Endothelial cell of umbilical vein (primary cell): ENCODE measurements around the gene CEP72. TPM values are rescaled to one million over a fixed set of nuclear protein-coding genes. Genes with fewer than 3 reads are reported as not detected.

ENCODE experiments used
- BruUV-seq: library from RNA; stranded (reverse); fragments of 400-500 nt; replicated peaks from 2 replicates; lab custom pipeline; 2021; lab: Mats Ljungman, UMichigan
- CTCF ChIA-PET: fragments of 300-600, 350-600 bp; sonication (Branson Sonifier 250); formaldehyde crosslinking; loops from one replicate; lab custom pipeline; 2021; ENCODE audit warnings: antibody characterized with exemption, inconsistent platforms; lab: Charles Lee
- POLR2A ChIA-PET: fragments of 300-600, 350-600 bp; sonication (Branson Sonifier 250); formaldehyde crosslinking; loops from one replicate; lab custom pipeline; 2021; ENCODE audit warnings: antibody characterized with exemption, inconsistent platforms; lab: Charles Lee
- DNase-seq: peaks from one replicate; pipeline ENCODE4 v3.0.0-alpha.2; 2011; ENCODE audit warnings: low read depth, low spot score
- FAIRE-seq: peaks from 2 replicates; lab custom pipeline; 2011; peaks lifted over from hg19 to GRCh38; lab: Jason Lieb, UNC
- H2AFZ ChIP-seq: 2 replicates; pipeline ENCODE4 v1.6.0; 2012; ENCODE audit warnings: low read depth, low read length, control low read depth, inconsistent platforms
- H3K27ac ChIP-seq: 2 replicates; pipeline ENCODE4 v1.5.1; 2011; ENCODE audit warnings: low read depth, mild to moderate bottlenecking, control low read depth, low read length, moderate library complexity; ENCODE audit not compliant: insufficient read depth
- H3K27me3 ChIP-seq, 2 experiments: 2 replicates each; pipeline versions ENCODE4 v1.6.0 to v1.6.1; 2011; ENCODE audit warnings: low read length in 2 of 2, mixed read lengths in 1 of 2; ENCODE audit not compliant: control insufficient read depth in 2 of 2, insufficient read depth in 2 of 2
- H3K36me3 ChIP-seq, 2 experiments: 2 replicates in 1 of 2; 3 replicates in 1 of 2; pipeline ENCODE4 v1.5.1; 2011; ENCODE audit warnings: low read length in 2 of 2, mild to moderate bottlenecking in 1 of 2, moderate library complexity in 1 of 2; ENCODE audit not compliant: control insufficient read depth in 2 of 2, insufficient read depth in 2 of 2; ENCODE audit errors: extremely low read depth in 1 of 2
- H3K4me1 ChIP-seq: 3 replicates; pipeline ENCODE4 v1.5.1; 2011; ENCODE audit warnings: mild to moderate bottlenecking, low read length; ENCODE audit not compliant: control insufficient read depth, insufficient read depth; ENCODE audit errors: extremely low read depth
- H3K4me2 ChIP-seq: 2 replicates; pipeline ENCODE4 v1.6.1; 2011; ENCODE audit warnings: low read length, control low read depth, mixed read lengths; ENCODE audit not compliant: insufficient read depth
- H3K4me3 ChIP-seq, 3 experiments: fragments of 200-600 bp in 1 of 3; sonication (generic), shearing (Covaris generic) in 1 of 3; replicated peaks in 1 of 3; 2 replicates each; pipeline ENCODE4 v1.5.1; 2011 to 2016; ENCODE audit warnings: control low read depth in 3 of 3, low read length in 3 of 3, mild to moderate bottlenecking in 2 of 3, inconsistent platforms in 1 of 3, low read depth in 1 of 3, moderate library complexity in 1 of 3; ENCODE audit not compliant: insufficient read depth in 1 of 3
- H3K79me2 ChIP-seq: 2 replicates; pipeline ENCODE4 v1.6.0; 2012; ENCODE audit warnings: low read length, inconsistent platforms; ENCODE audit not compliant: control insufficient read depth, insufficient read depth
- H3K9ac ChIP-seq: replicated peaks from 2 replicates; pipeline ENCODE3; 2011; ENCODE audit warnings: low read length, control low read depth; ENCODE audit not compliant: insufficient read depth; ENCODE audit errors: extremely low read depth
- H3K9me1 ChIP-seq: replicated peaks from 3 replicates; pipeline ENCODE4 v1.6.0; 2011; ENCODE audit warnings: mild to moderate bottlenecking, low read length; ENCODE audit not compliant: control insufficient read depth, insufficient read depth; ENCODE audit errors: extremely low read depth
- H3K9me3 ChIP-seq: replicated peaks from 2 replicates; pipeline ENCODE4 v1.5.1; 2012; ENCODE audit warnings: low read length, inconsistent platforms; ENCODE audit not compliant: control insufficient read depth, insufficient read depth
- H4K20me1 ChIP-seq: replicated peaks from 2 replicates; pipeline ENCODE3; 2011; ENCODE audit warnings: mild to moderate bottlenecking, low read length; ENCODE audit not compliant: control insufficient read depth, insufficient read depth; ENCODE audit errors: extremely low read depth
- EZH2 ChIP-seq: IDR thresholded peaks from 2 replicates; pipeline ENCODE4 v1.6.1; 2012; ENCODE audit warnings: borderline replicate concordance, low read depth, mild to moderate bottlenecking, moderate library complexity, low read length, inconsistent platforms; ENCODE audit not compliant: severe bottlenecking
- FOS ChIP-seq: IDR thresholded peaks from 2 replicates; pipeline ENCODE4 v1.6.1; 2011; ENCODE audit warnings: mild to moderate bottlenecking, low read length, moderate library complexity, borderline replicate concordance; ENCODE audit not compliant: insufficient read depth
- GATA2 ChIP-seq: IDR thresholded peaks from 2 replicates; pipeline ENCODE4 v1.7.0; 2011; ENCODE audit warnings: low read depth, mild to moderate bottlenecking, moderate library complexity, mixed read lengths, low read length; ENCODE audit not compliant: insufficient read length, insufficient read depth
- JUN ChIP-seq: IDR thresholded peaks from 2 replicates; pipeline ENCODE4 v1.6.1; 2011; ENCODE audit warnings: borderline replicate concordance, low read depth; ENCODE audit not compliant: insufficient read length, insufficient read depth
- MYC ChIP-seq: IDR thresholded peaks from one replicate; pipeline ENCODE4 v1.6.1; 2011; ENCODE audit warnings: mild to moderate bottlenecking, low read depth, low read length
- POLR2A ChIP-seq: IDR thresholded peaks from 2 replicates; pipeline ENCODE4 v1.6.1; 2012; ENCODE audit warnings: low read depth, mild to moderate bottlenecking, control low read depth, low read length
- POLR2AphosphoS5 ChIP-seq: IDR thresholded peaks from 2 replicates; pipeline ENCODE4 v1.6.1; 2012; ENCODE audit warnings: low read depth, mild to moderate bottlenecking, control low read depth, low read length, moderate library complexity; ENCODE audit not compliant: insufficient read depth
- dilution Hi-C: fragments of 300-500 bp; cut with MboI; formaldehyde crosslinking; loops from one replicate; pipeline ENCODE4 v1.15.0; 2019; ENCODE audit warnings: low sequenced_read_pairs; ENCODE audit not compliant: extremely low pct_ligation_motif_present
- intact Hi-C: fragments of 100-400 bp; cut with micrococcal nuclease; formaldehyde crosslinking; loops from one replicate; pipeline ENCODE4 v1.10.0; 2022
- polyA plus RNA-seq, 4 experiments: library from polyadenylated mRNA; depleted of rRNA in 3 of 4; stranded (reverse) in 3 of 4; unstranded in 1 of 4; fragments of >200 nt; gene quantifications; 2 replicates each; pipeline versions ENCODE4 v1.2.1 to v1.2.3, GENCODE V29; 2011 to 2012; ENCODE audit warnings: missing spikeins in 1 of 4
- total RNA-seq: library from RNA; stranded (reverse); gene quantifications from 2 replicates; pipeline ENCODE4 v1.2.3, GENCODE V29; 2021
- TF ChIP-seq, protein P1 (sequence below): IDR thresholded peaks from 2 replicates; pipeline ENCODE4 v1.6.1; 2011; ENCODE audit not compliant: insufficient read depth, insufficient read length
- TF ChIP-seq, protein P2 (sequence below), 2 donors: IDR thresholded peaks; 1 replicate in 1 of 2; 2 replicates in 1 of 2; pipeline ENCODE4 v1.5.1; 2011; ENCODE audit warnings: low read length in 2 of 2, mild to moderate bottlenecking in 2 of 2, moderate library complexity in 2 of 2, control low read depth in 1 of 2, inconsistent platforms in 1 of 2, low read depth in 1 of 2; ENCODE audit not compliant: insufficient read depth in 1 of 2; ENCODE audit errors: extremely low read depth in 1 of 2

Gene CEP72
- total and polyA plus RNA-seq, 2 donors (not counting 3 experiments of a cell fraction or from before 2014, with no cell fraction given), result 2.9 to 9.5 TPM

DNA sequence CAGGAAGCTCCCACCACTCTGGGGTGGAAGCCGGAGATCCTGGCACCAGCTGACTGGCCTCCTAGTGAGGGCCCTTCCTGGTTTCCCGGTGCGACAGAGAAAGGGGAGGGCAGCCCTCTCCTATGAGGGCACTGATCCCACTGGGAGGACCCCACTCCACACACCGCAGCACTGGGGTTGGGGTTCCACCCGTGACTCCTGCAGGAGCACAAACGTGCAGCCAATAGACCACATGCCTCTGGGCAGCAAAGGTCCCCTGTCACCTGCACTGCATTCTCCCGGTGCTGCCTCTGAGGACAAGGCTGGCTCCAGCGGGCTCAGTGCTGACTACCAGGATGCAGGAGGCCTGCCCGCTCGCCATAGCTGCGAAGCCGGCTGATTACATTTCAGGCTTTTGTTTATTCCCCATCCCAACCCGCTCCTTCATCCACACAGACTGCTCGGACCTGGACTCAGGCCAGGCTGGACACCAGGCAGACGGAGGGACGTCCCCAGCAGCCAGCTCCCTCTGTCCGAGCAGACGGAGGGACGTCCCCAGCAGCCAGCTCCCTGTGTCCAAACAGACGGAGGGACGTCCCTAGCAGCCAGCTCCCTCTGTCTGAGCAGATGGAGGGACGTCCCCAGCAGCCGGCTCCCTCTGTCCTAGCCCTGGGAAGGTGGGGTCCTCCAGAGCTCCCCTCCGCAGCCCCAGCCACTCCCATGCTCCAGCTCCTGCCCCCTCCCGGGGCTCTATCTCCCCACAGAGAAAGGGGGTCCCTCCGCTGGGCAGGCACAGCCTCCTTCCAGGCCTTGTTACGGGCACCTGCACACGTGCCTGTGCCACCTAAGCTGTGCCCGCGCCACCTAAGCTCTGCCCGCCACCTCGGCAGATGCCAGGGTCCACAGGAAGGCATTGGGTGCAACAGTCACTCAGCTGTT is 8.8 kb upstream of the CEP72 start:
- Histone ChIP-seq H2AFZ (no peak overlapping the region), H3K36me3 (no peaks in the 10 kb centered on the region), H3K4me3 (no peak overlapping the region), H3K9me1 (no peaks in the 10 kb centered on the region), H3K79me2 (no peaks in the 10 kb centered on the region), H3K27ac (no peak overlapping the region), H3K27me3 (peaks cover 0 to under 1% of the 10 kb centered on the region in 2 experiments), H3K4me1 (no peaks in the 10 kb centered on the region), H4K20me1 (no peaks in the 10 kb centered on the region), H3K9me3 (no peaks in the 10 kb centered on the region), H3K4me2 (no peak overlapping the region), H3K9ac (no peak overlapping the region)
- DNase-seq, result no peak
- CTCF ChIA-PET, result no interaction called here
- POLR2A ChIA-PET, result no interaction called here
- FAIRE-seq, result no peak
- intact Hi-C loops, result no loop called here
- no TSS peak for BruUV-seq
- TF ChIP-seq GATA2, result no peak
- no peak for TF ChIP-seq EZH2
- no peak for TF ChIP-seq JUN
- TF ChIP-seq, protein P1, sequence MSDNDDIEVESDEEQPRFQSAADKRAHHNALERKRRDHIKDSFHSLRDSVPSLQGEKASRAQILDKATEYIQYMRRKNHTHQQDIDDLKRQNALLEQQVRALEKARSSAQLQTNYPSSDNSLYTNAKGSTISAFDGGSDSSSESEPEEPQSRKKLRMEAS, result no peak
- no peak for TF ChIP-seq MYC
- TF ChIP-seq, protein P2, sequence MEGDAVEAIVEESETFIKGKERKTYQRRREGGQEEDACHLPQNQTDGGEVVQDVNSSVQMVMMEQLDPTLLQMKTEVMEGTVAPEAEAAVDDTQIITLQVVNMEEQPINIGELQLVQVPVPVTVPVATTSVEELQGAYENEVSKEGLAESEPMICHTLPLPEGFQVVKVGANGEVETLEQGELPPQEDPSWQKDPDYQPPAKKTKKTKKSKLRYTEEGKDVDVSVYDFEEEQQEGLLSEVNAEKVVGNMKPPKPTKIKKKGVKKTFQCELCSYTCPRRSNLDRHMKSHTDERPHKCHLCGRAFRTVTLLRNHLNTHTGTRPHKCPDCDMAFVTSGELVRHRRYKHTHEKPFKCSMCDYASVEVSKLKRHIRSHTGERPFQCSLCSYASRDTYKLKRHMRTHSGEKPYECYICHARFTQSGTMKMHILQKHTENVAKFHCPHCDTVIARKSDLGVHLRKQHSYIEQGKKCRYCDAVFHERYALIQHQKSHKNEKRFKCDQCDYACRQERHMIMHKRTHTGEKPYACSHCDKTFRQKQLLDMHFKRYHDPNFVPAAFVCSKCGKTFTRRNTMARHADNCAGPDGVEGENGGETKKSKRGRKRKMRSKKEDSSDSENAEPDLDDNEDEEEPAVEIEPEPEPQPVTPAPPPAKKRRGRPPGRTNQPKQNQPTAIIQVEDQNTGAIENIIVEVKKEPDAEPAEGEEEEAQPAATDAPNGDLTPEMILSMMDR (IDR thresholded peaks at IDR 0.05; ENCODE audit: extremely low read depth in 1 of 2, insufficient read depth in 1 of 2, low read depth in 1 of 2, low read length in 2 of 2), result no peak
- no peak for TF ChIP-seq FOS
- no peak for TF ChIP-seq POLR2AphosphoS5
- TF ChIP-seq POLR2A, result no peak
- dilution Hi-C loops, result no loop called here
